Omental fat pad (tissue), 4 donors: ENCODE results near the gene SESN3. TPM values are rescaled to one million over a fixed set of nuclear protein-coding genes. Genes with fewer than 3 reads are reported as not detected.

Source experiments
- ATAC-seq: fragments of 150-250 bp; one replicate; pipeline ENCODE4 v1.9.1; 2016; ENCODE audit warnings: mild to moderate bottlenecking, moderate library complexity; ENCODE audit not compliant: low FRiP score
- DNase-seq: peaks from one replicate; pipeline ENCODE4 v3.0.0-alpha.2; 2019; ENCODE audit warnings: low spot score
- CTCF ChIP-seq, 3 donors: fragments of 450-650 bp; IDR thresholded peaks; one replicate each; pipeline ENCODE4 v1.5.1; 2016 to 2017; ENCODE audit warnings: antibody characterized with exemption in 3 of 3, mild to moderate bottlenecking in 3 of 3, moderate library complexity in 2 of 3
- total RNA-seq, 4 donors: library from RNA; depleted of rRNA; stranded (reverse); fragments of >200 nt; gene quantifications; one replicate each; pipeline ENCODE4 v1.1.0, GENCODE V29; 2016

SESN3 gene
- total RNA-seq, 4 donors from 2014 or later = 11.3 to 27.2 (median 19.4) TPM

GRCh38 chr11:95187723-95188122 lies 43.3 kb downstream of the SESN3 start:
- DNase-seq (no peak), ATAC-seq (no peak)
- TF ChIP-seq CTCF (IDR thresholded peaks at IDR 0.05) = no peak

- ATAC-seq (no peak), DNase-seq (no peak)
- TF ChIP-seq CTCF (IDR thresholded peaks at IDR 0.05) = no peak
Observed at GRCh38 chr11:95182397-95182796, 48.6 kb downstream of the SESN3 start.

GRCh38 chr11:95175818-95176380 lies 55.1 kb downstream of the SESN3 start:
- ATAC-seq (no peak), DNase-seq (no peak)
- TF ChIP-seq CTCF (IDR thresholded peaks at IDR 0.05) = no peak

GRCh38 chr11:95170294-95170693 lies 60.7 kb downstream of the SESN3 start:
- TF ChIP-seq CTCF (IDR thresholded peaks at IDR 0.05) = no peak
- no peak for ATAC-seq
- no peak for DNase-seq

GRCh38 chr11:95166781-95167180 lies 64.2 kb downstream of the SESN3 start:
- no peak for ATAC-seq
- DNase-seq = no peak
- no peak for TF ChIP-seq CTCF (IDR thresholded peaks at IDR 0.05)

- no peak for TF ChIP-seq CTCF (IDR thresholded peaks at IDR 0.05)
- ATAC-seq = no peak
- DNase-seq = no peak
Observed at GRCh38 chr11:95165638-95166037, 65.4 kb downstream of the SESN3 start.

- DNase-seq (no peak), ATAC-seq (no peak)
- no peak for TF ChIP-seq CTCF (IDR thresholded peaks at IDR 0.05)
Observed at GRCh38 chr11:95163106-95163505, 67.9 kb downstream of the SESN3 start.
